Measurements from ENCODE around the gene CDC42EP5.
"Not testable (repeated sequence)": the region's sequence is repeated elsewhere in the genome, so short reads cannot be mapped to it uniquely, and the experiment has no call there.

The CDC42EP5 gene

GRCh38 chr19:54498451-54498772, 25.3 kb upstream of the CDC42EP5 start:
- H3K27ac Mint-ChIP-seq, result not testable (repeated sequence)

GRCh38 chr19:54497747-54498450, 24.8 kb upstream of the CDC42EP5 start:
- not testable (repeated sequence) for H3K4me3 Mint-ChIP-seq; H3K36me3 Mint-ChIP-seq (ENCODE audit: low read depth); H3K9me3 Mint-ChIP-seq; H3K27ac Mint-ChIP-seq
- Mint-ChIP-seq H3K27me3 (ENCODE audit: low read depth) (peaks cover 34% of the 10 kb centered on the region), H3K4me1 (ENCODE audit: low read depth) (peaks cover 17% of the 10 kb centered on the region)

More at GRCh38 chr19:54498451-54498772, 25.3 kb upstream of the CDC42EP5 start:
- H3K4me3 Mint-ChIP-seq; H3K9me3 Mint-ChIP-seq; H3K36me3 Mint-ChIP-seq (ENCODE audit: low read depth): not testable (repeated sequence)
- Mint-ChIP-seq H3K27me3 (ENCODE audit: low read depth) (peaks cover 34% of the 10 kb centered on the region), H3K4me1 (ENCODE audit: low read depth) (peaks cover 17% of the 10 kb centered on the region)

GRCh38 chr19:54495284-54495683, 22.2 kb upstream of the CDC42EP5 start:
- not testable (repeated sequence) for H3K4me3 Mint-ChIP-seq; H3K9me3 Mint-ChIP-seq; H3K36me3 Mint-ChIP-seq (ENCODE audit: low read depth); H3K27ac Mint-ChIP-seq
- peaks cover 12% of the 10 kb centered on the region for H3K4me1 Mint-ChIP-seq (ENCODE audit: low read depth)
- H3K27me3 Mint-ChIP-seq (ENCODE audit: low read depth), result peaks cover 41% of the 10 kb centered on the region

- no peaks in the 10 kb centered on the region for H3K9me3 Mint-ChIP-seq
- H3K27me3 Mint-ChIP-seq (ENCODE audit: low read depth), result peaks cover 41% of the 10 kb centered on the region
- peaks cover 9% of the 10 kb centered on the region for H3K4me1 Mint-ChIP-seq (ENCODE audit: low read depth)
- no peaks in the 10 kb centered on the region for H3K36me3 Mint-ChIP-seq (ENCODE audit: low read depth)
- no peak overlapping the region for H3K27ac Mint-ChIP-seq
- no peak overlapping the region for H3K4me3 Mint-ChIP-seq
Measured at GRCh38 chr19:54493967-54494585, 21.0 kb upstream of the CDC42EP5 start.

GRCh38 chr19:54493056-54493455, 20.0 kb upstream of the CDC42EP5 start:
- H3K4me3 Mint-ChIP-seq; H3K27ac Mint-ChIP-seq; H3K9me3 Mint-ChIP-seq; H3K4me1 Mint-ChIP-seq (ENCODE audit: low read depth); H3K36me3 Mint-ChIP-seq (ENCODE audit: low read depth): not testable (repeated sequence)
- peaks cover 40% of the 10 kb centered on the region for H3K27me3 Mint-ChIP-seq (ENCODE audit: low read depth)

- Mint-ChIP-seq H3K9me3 (no peaks in the 10 kb centered on the region), H3K4me1 (ENCODE audit: low read depth) (peaks cover 4% of the 10 kb centered on the region), H3K27me3 (ENCODE audit: low read depth) (peaks cover 35% of the 10 kb centered on the region), H3K4me3 (no peak overlapping the region), H3K27ac (no peak overlapping the region), H3K36me3 (ENCODE audit: low read depth) (no peaks in the 10 kb centered on the region)
Measured at GRCh38 chr19:54492568-54492967, 19.5 kb upstream of the CDC42EP5 start.

- H3K36me3 Mint-ChIP-seq (ENCODE audit: low read depth), result no peaks in the 10 kb centered on the region
- no peak overlapping the region for H3K4me3 Mint-ChIP-seq
- no peaks in the 10 kb centered on the region for H3K4me1 Mint-ChIP-seq (ENCODE audit: low read depth)
- H3K27ac Mint-ChIP-seq, result no peak overlapping the region
- peaks cover 26% of the 10 kb centered on the region for H3K27me3 Mint-ChIP-seq (ENCODE audit: low read depth)
- no peaks in the 10 kb centered on the region for H3K9me3 Mint-ChIP-seq
Measured at GRCh38 chr19:54489766-54490165, 16.7 kb upstream of the CDC42EP5 start.

- Mint-ChIP-seq H3K36me3 (ENCODE audit: low read depth) (no peaks in the 10 kb centered on the region), H3K27me3 (ENCODE audit: low read depth) (peaks cover 25% of the 10 kb centered on the region)
Measured at GRCh38 chr19:54489341-54489740, 16.2 kb upstream of the CDC42EP5 start.

GRCh38 chr19:54485851-54486250, 12.8 kb upstream of the CDC42EP5 start:
- Mint-ChIP-seq H3K36me3 (ENCODE audit: low read depth) (no peaks in the 10 kb centered on the region), H3K4me3 (no peak overlapping the region), H3K4me1 (ENCODE audit: low read depth) (peaks cover 11% of the 10 kb centered on the region), H3K27me3 (ENCODE audit: low read depth) (peaks cover 26% of the 10 kb centered on the region), H3K9me3 (no peaks in the 10 kb centered on the region), H3K27ac (no peak overlapping the region)

More at GRCh38 chr19:54489341-54489740, 16.2 kb upstream of the CDC42EP5 start:
- Mint-ChIP-seq H3K9me3 (no peaks in the 10 kb centered on the region), H3K4me3 (no peak overlapping the region), H3K4me1 (ENCODE audit: low read depth) (no peaks in the 10 kb centered on the region), H3K27ac (no peak overlapping the region)

- Mint-ChIP-seq H3K4me3 (no peak overlapping the region), H3K27ac (no peak overlapping the region), H3K4me1 (ENCODE audit: low read depth) (peaks cover 13% of the 10 kb centered on the region), H3K9me3 (no peaks in the 10 kb centered on the region), H3K36me3 (ENCODE audit: low read depth) (no peaks in the 10 kb centered on the region), H3K27me3 (ENCODE audit: low read depth) (peaks cover 26% of the 10 kb centered on the region)
Measured at GRCh38 chr19:54484451-54484850, 11.4 kb upstream of the CDC42EP5 start.

- Mint-ChIP-seq H3K4me3 (no peak overlapping the region), H3K9me3 (no peaks in the 10 kb centered on the region), H3K27me3 (ENCODE audit: low read depth) (peaks cover 33% of the 10 kb centered on the region), H3K36me3 (ENCODE audit: low read depth) (no peaks in the 10 kb centered on the region), H3K4me1 (ENCODE audit: low read depth) (peaks cover 15% of the 10 kb centered on the region), H3K27ac (no peak overlapping the region)
Measured at GRCh38 chr19:54482889-54483288, 9.8 kb upstream of the CDC42EP5 start.

- Mint-ChIP-seq H3K4me3 (no peak overlapping the region), H3K27ac (peak overlapping the region; percentile 16), H3K27me3 (ENCODE audit: low read depth) (peaks cover 44% of the 10 kb centered on the region), H3K4me1 (ENCODE audit: low read depth) (peaks cover 15% of the 10 kb centered on the region), H3K9me3 (no peaks in the 10 kb centered on the region), H3K36me3 (ENCODE audit: low read depth) (no peaks in the 10 kb centered on the region)
Measured at GRCh38 chr19:54481326-54481930, 8.3 kb upstream of the CDC42EP5 start.

- no peak overlapping the region for H3K4me3 Mint-ChIP-seq
- no peak overlapping the region for H3K27ac Mint-ChIP-seq
- H3K27me3 Mint-ChIP-seq (ENCODE audit: low read depth), result peaks cover 35% of the 10 kb centered on the region
- peaks cover 15% of the 10 kb centered on the region for H3K4me1 Mint-ChIP-seq (ENCODE audit: low read depth)
- H3K9me3 Mint-ChIP-seq, result no peaks in the 10 kb centered on the region
- no peaks in the 10 kb centered on the region for H3K36me3 Mint-ChIP-seq (ENCODE audit: low read depth)
Measured at GRCh38 chr19:54480051-54480450, 7.0 kb upstream of the CDC42EP5 start.

- peaks cover 15% of the 10 kb centered on the region for H3K4me1 Mint-ChIP-seq (ENCODE audit: low read depth)
- peak overlapping the region; percentile 12 for H3K27ac Mint-ChIP-seq
- peaks cover 43% of the 10 kb centered on the region for H3K27me3 Mint-ChIP-seq (ENCODE audit: low read depth)
- no peaks in the 10 kb centered on the region for H3K9me3 Mint-ChIP-seq
- no peaks in the 10 kb centered on the region for H3K36me3 Mint-ChIP-seq (ENCODE audit: low read depth)
- no peak overlapping the region for H3K4me3 Mint-ChIP-seq
Measured at GRCh38 chr19:54478677-54479266, 5.7 kb upstream of the CDC42EP5 start.

- no peak overlapping the region for H3K4me3 Mint-ChIP-seq
- H3K4me1 Mint-ChIP-seq (ENCODE audit: low read depth), result peaks cover 16% of the 10 kb centered on the region
- peaks cover 51% of the 10 kb centered on the region for H3K27me3 Mint-ChIP-seq (ENCODE audit: low read depth)
- H3K36me3 Mint-ChIP-seq (ENCODE audit: low read depth), result no peaks in the 10 kb centered on the region
- H3K9me3 Mint-ChIP-seq, result no peaks in the 10 kb centered on the region
- H3K27ac Mint-ChIP-seq, result no peak overlapping the region
Measured at GRCh38 chr19:54477650-54478049, 4.6 kb upstream of the CDC42EP5 start.

Measured in T-helper 1 cell treated with Interleukin-12 subunit alpha and Interleukin-12 subunit beta and Interleukin-4 antibody, amounts not matched to agents 30 μg/mL and 1 μg/mL, for 36 hours (primary cell).